Measurements from ENCODE around the gene RAPGEFL1. TPM values are rescaled to one million over a fixed set of nuclear protein-coding genes. Genes with fewer than 3 reads are reported as not detected.
"Not testable (repeated sequence)": the region's sequence is repeated elsewhere in the genome, so short reads cannot be mapped to it uniquely, and the experiment has no call there.

Gene RAPGEFL1
- total RNA-seq, 1 donor from 2014 or later, result 4.8 TPM

- no peak for DNase-seq (ENCODE audit: low spot score)
Observed at GRCh38 chr17:40173091-40173777, 4.0 kb upstream of the RAPGEFL1 start.

GRCh38 chr17:40173778-40174135, 3.5 kb upstream of the RAPGEFL1 start:
- no peak for DNase-seq (ENCODE audit: low spot score)

GRCh38 chr17:40174514-40174913, 2.8 kb upstream of the RAPGEFL1 start:
- DNase-seq (ENCODE audit: low spot score), result no peak

- DNase-seq (ENCODE audit: low spot score), result no peak
Observed at GRCh38 chr17:40175928-40176753, 1.1 kb upstream of the RAPGEFL1 start.

GRCh38 chr17:40176754-40177110, 538 bp upstream of the RAPGEFL1 start:
- no peak for DNase-seq (ENCODE audit: low spot score)

- DNase-seq (ENCODE audit: low spot score), result no peak
Observed at GRCh38 chr17:40178021-40178601, 841 bp downstream of the RAPGEFL1 start.

GRCh38 chr17:40178660-40179059, 1.4 kb downstream of the RAPGEFL1 start:
- no peak for DNase-seq (ENCODE audit: low spot score)

GRCh38 chr17:40179923-40180659, 2.8 kb downstream of the RAPGEFL1 start:
- DNase-seq (ENCODE audit: low spot score), result peak; percentile 61

GRCh38 chr17:40180694-40181093, 3.4 kb downstream of the RAPGEFL1 start:
- no peak for DNase-seq (ENCODE audit: low spot score)

- DNase-seq (ENCODE audit: low spot score), result no peak
Observed at GRCh38 chr17:40181205-40181604, 3.9 kb downstream of the RAPGEFL1 start.

- DNase-seq (ENCODE audit: low spot score), result no peak
Observed at GRCh38 chr17:40182606-40183005, 5.3 kb downstream of the RAPGEFL1 start.

- no peak for DNase-seq (ENCODE audit: low spot score)
Observed at GRCh38 chr17:40187238-40187637, 10.0 kb downstream of the RAPGEFL1 start.

- DNase-seq (ENCODE audit: low spot score), result no peak
Observed at GRCh38 chr17:40188694-40189093, 11.4 kb downstream of the RAPGEFL1 start.

GRCh38 chr17:40190197-40191021, 13.1 kb downstream of the RAPGEFL1 start:
- no peak for DNase-seq (ENCODE audit: low spot score)

- DNase-seq (ENCODE audit: low spot score), result peak; percentile 75
Observed at GRCh38 chr17:40191237-40192208, 14.3 kb downstream of the RAPGEFL1 start.

GRCh38 chr17:40192961-40193360, 15.7 kb downstream of the RAPGEFL1 start:
- no peak for DNase-seq (ENCODE audit: low spot score)

- DNase-seq (ENCODE audit: low spot score), result no peak
Observed at GRCh38 chr17:40194821-40195220, 17.6 kb downstream of the RAPGEFL1 start.

- DNase-seq (ENCODE audit: low spot score), result no peak
Observed at GRCh38 chr17:40197550-40197949, 20.3 kb downstream of the RAPGEFL1 start.

GRCh38 chr17:40197965-40198456, 20.7 kb downstream of the RAPGEFL1 start:
- DNase-seq (ENCODE audit: low spot score), result not testable (repeated sequence)

- no peak for DNase-seq (ENCODE audit: low spot score)
Observed at GRCh38 chr17:40198576-40198975, 21.3 kb downstream of the RAPGEFL1 start.
